GM23338 (cell line): ENCODE data around the gene CPE. TPM values are rescaled to one million over a fixed set of nuclear protein-coding genes. Genes with fewer than 3 reads are reported as not detected.
"Not testable (repeated sequence)": the region's sequence is repeated elsewhere in the genome, so short reads cannot be mapped to it uniquely, and the experiment has no call there.

Experiments
- ATAC-seq: fragments of 200-7000 bp; cut with Tn5 transposase; 3 replicates; pipeline ENCODE4 v1.9.1; 2020
- DNase-seq: peaks from one replicate; pipeline ENCODE4 v3.0.0-alpha.2; 2015; ENCODE audit warnings: low spot score
- H2AFZ ChIP-seq: fragments of 200-600 bp; sonication (generic); 2 replicates; pipeline ENCODE4 v1.8.0; 2016; ENCODE audit warnings: antibody characterized with exemption, mild to moderate bottlenecking, moderate library complexity
- H3F3A ChIP-seq: fragments of 200-600 bp; sonication (generic); replicated peaks from 2 replicates; pipeline ENCODE4 v1.8.0; 2017; ENCODE audit warnings: antibody characterized with exemption, mixed run types, low read depth
- H3K27ac ChIP-seq: fragments of 200-600 bp; sonication (generic); 2 replicates; pipeline ENCODE4 v1.6.1; 2016; ENCODE audit warnings: low read depth
- H3K27me3 ChIP-seq: fragments of 200-600 bp; sonication (generic); 2 replicates; pipeline ENCODE4 v1.8.0; 2016; ENCODE audit warnings: mild to moderate bottlenecking, mixed run types, moderate library complexity; ENCODE audit not compliant: insufficient read depth
- H3K36me3 ChIP-seq: fragments of 200-600 bp; sonication (generic); 2 replicates; pipeline ENCODE4 v1.8.0; 2016; ENCODE audit warnings: mild to moderate bottlenecking; ENCODE audit not compliant: insufficient read depth
- H3K4me1 ChIP-seq: fragments of 200-600 bp; sonication (generic); 2 replicates; pipeline ENCODE4 v1.8.0; 2016; ENCODE audit warnings: mild to moderate bottlenecking, moderate library complexity; ENCODE audit not compliant: insufficient read depth
- H3K4me2 ChIP-seq: fragments of 200-600 bp; sonication (generic); 2 replicates; pipeline ENCODE4 v1.7.1; 2017; ENCODE audit warnings: mixed run types
- H3K4me3 ChIP-seq: fragments of 200-600 bp; sonication (generic); 2 replicates; pipeline ENCODE4 v1.6.1; 2016; ENCODE audit warnings: mixed run types
- H3K79me2 ChIP-seq: fragments of 200-600 bp; sonication (generic); replicated peaks from 2 replicates; pipeline ENCODE4 v1.8.0; 2017; ENCODE audit warnings: mild to moderate bottlenecking; ENCODE audit not compliant: insufficient read depth
- H3K9me2 ChIP-seq: fragments of 200-600 bp; sonication (generic); 2 replicates; pipeline ENCODE4 v1.8.0; 2017; ENCODE audit not compliant: insufficient read depth
- H4K20me1 ChIP-seq: fragments of 200-600 bp; sonication (generic); replicated peaks from 2 replicates; pipeline ENCODE4 v1.8.0; 2017; ENCODE audit warnings: mild to moderate bottlenecking; ENCODE audit not compliant: insufficient read depth
- H3K27ac Mint-ChIP-seq: 2 replicates; pipeline ENCODE4 v1.8.0; 2020; ENCODE audit warnings: inconsistent platforms, mild to moderate bottlenecking, moderate library complexity, mixed read lengths
- H3K27me3 Mint-ChIP-seq: 3 replicates; pipeline ENCODE4 v1.8.0; 2022; ENCODE audit warnings: low read depth, mild to moderate bottlenecking, moderate library complexity, mixed read lengths, inconsistent platforms; ENCODE audit not compliant: insufficient read depth, poor library complexity
- H3K36me3 Mint-ChIP-seq: 3 replicates; pipeline ENCODE4 v1.8.0; 2021; ENCODE audit warnings: low read depth, mild to moderate bottlenecking, inconsistent platforms, moderate library complexity, mixed read lengths
- H3K4me1 Mint-ChIP-seq: 3 replicates; pipeline ENCODE4 v1.8.0; 2020; ENCODE audit warnings: mild to moderate bottlenecking, inconsistent platforms, mixed read lengths
- H3K4me3 Mint-ChIP-seq: 3 replicates; pipeline ENCODE4 v1.8.0; 2021; ENCODE audit warnings: moderate library complexity, mild to moderate bottlenecking, inconsistent platforms, mixed read lengths
- H3K9me3 Mint-ChIP-seq: 3 replicates; pipeline ENCODE4 v1.8.0; 2020; ENCODE audit warnings: moderate library complexity, mild to moderate bottlenecking, inconsistent platforms, mixed read lengths
- CREB1 ChIP-seq: fragments of 250-450 bp; sonication (Bioruptor Pico); IDR thresholded peaks from 2 replicates; pipeline ENCODE4 v1.5.0; 2020; ENCODE audit warnings: low read depth, mild to moderate bottlenecking, moderate library complexity
- JUNB ChIP-seq: IDR thresholded peaks from one replicate; pipeline ENCODE4 v1.6.1; 2016; ENCODE audit warnings: antibody characterized with exemption; ENCODE audit not compliant: unreplicated experiment
- POLR2AphosphoS5 ChIP-seq: IDR thresholded peaks from 2 replicates; pipeline ENCODE4 v1.6.1; 2016; ENCODE audit warnings: antibody characterized with exemption, low read depth
- STAT1 ChIP-seq: IDR thresholded peaks from one replicate; pipeline ENCODE4 v1.6.1; 2016; ENCODE audit warnings: antibody characterized with exemption; ENCODE audit not compliant: unreplicated experiment
- ZNF114 ChIP-seq: fragments of 250-450 bp; sonication (Bioruptor Pico); IDR thresholded peaks from 2 replicates; pipeline ENCODE4 v1.5.0; 2020; ENCODE audit warnings: mild to moderate bottlenecking, moderate library complexity
- ZNF331 ChIP-seq: fragments of 250-450 bp; sonication (Bioruptor Pico); IDR thresholded peaks from 2 replicates; pipeline ENCODE4 v1.5.0; 2020; ENCODE audit warnings: low read depth, mild to moderate bottlenecking, moderate library complexity
- polyA plus RNA-seq: library from polyadenylated mRNA; unstranded; fragments of >200 nt; fragmentation: Nextera tagmentation; extraction: Ambion mirVana; gene quantifications from 2 replicates; pipeline ENCODE4 v1.2.1, GENCODE V29; 2016
- total RNA-seq: library from RNA; depleted of rRNA; stranded (reverse); fragments of >200 nt; shearing (Covaris generic); gene quantifications from 2 replicates; pipeline ENCODE4 v1.2.3, GENCODE V29; 2014
- TF ChIP-seq, protein P1 (sequence below): IDR thresholded peaks from 2 replicates; pipeline ENCODE4 v1.6.1; 2016; ENCODE audit warnings: antibody characterized with exemption
- TF ChIP-seq, protein P2 (sequence below): IDR thresholded peaks from one replicate; pipeline ENCODE4 v1.6.1; 2018; ENCODE audit warnings: antibody characterized with exemption; ENCODE audit not compliant: unreplicated experiment
- TF ChIP-seq, protein P3 (sequence below), 2 experiments: fragments of 200-600 bp in 1 of 2; sonication (generic) in 1 of 2; conservative IDR thresholded peaks; 2 replicates each; pipeline versions ENCODE4 v1.5.1 to v1.6.1; 2016 to 2017; ENCODE audit warnings: antibody characterized with exemption in 2 of 2, low read depth in 2 of 2, mild to moderate bottlenecking in 2 of 2, moderate library complexity in 1 of 2

CPE gene
- total and polyA plus RNA-seq, 2 experiments from 2014 or later: 10.3 to 16.5 TPM

DNA sequence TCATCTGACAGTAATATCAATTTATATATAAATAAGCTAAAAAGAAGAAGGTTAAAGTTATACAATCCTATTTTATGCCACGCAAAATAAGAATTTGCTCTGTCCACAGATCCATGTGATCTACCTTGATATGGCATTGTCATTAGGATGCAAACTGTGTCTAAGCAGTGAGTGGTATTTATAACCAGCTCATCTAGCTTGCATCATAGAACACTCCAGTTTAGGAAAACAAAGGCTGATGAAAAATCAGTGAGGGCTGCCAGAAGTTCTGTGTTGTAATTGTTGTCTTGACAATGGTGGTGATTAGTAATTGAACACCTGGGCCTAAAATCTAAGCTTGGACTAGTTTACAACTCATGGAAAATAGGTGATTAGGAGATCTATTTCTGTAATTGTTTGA, 111.0 kb downstream of the CPE start:
- no peaks in the 10 kb centered on the region for H3K9me2 ChIP-seq
- no peaks in the 10 kb centered on the region for H3F3A ChIP-seq
- H3K36me3 ChIP-seq: no peaks in the 10 kb centered on the region
- H2AFZ ChIP-seq: 0 out of 2 replicates have a peak overlapping the region, but pooled peaks have one; percentile 26
- H3K36me3 Mint-ChIP-seq: no peaks in the 10 kb centered on the region
- peaks cover 23% of the 10 kb centered on the region for H3K4me1 Mint-ChIP-seq
- H3K9me3 Mint-ChIP-seq: no peaks in the 10 kb centered on the region
- no peaks in the 10 kb centered on the region for H3K27me3 ChIP-seq
- peaks cover 2% of the 10 kb centered on the region for H3K27me3 Mint-ChIP-seq
- H3K27ac Mint-ChIP-seq: no peak overlapping the region
- H4K20me1 ChIP-seq: no peaks in the 10 kb centered on the region
- H3K4me3 ChIP-seq: no peak overlapping the region
- H3K27ac ChIP-seq: no peak overlapping the region
- DNase-seq: no peak
- TF ChIP-seq, protein P1, sequence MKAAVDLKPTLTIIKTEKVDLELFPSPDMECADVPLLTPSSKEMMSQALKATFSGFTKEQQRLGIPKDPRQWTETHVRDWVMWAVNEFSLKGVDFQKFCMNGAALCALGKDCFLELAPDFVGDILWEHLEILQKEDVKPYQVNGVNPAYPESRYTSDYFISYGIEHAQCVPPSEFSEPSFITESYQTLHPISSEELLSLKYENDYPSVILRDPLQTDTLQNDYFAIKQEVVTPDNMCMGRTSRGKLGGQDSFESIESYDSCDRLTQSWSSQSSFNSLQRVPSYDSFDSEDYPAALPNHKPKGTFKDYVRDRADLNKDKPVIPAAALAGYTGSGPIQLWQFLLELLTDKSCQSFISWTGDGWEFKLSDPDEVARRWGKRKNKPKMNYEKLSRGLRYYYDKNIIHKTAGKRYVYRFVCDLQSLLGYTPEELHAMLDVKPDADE: no peak
- TF ChIP-seq ZNF114 (CRISPR knock-in tag) (no peak), STAT1 (no peak), JUNB (no peak), CREB1 (CRISPR knock-in tag) (no peak), ZNF331 (CRISPR knock-in tag) (no peak), POLR2AphosphoS5 (no peak)
- TF ChIP-seq, protein P2, sequence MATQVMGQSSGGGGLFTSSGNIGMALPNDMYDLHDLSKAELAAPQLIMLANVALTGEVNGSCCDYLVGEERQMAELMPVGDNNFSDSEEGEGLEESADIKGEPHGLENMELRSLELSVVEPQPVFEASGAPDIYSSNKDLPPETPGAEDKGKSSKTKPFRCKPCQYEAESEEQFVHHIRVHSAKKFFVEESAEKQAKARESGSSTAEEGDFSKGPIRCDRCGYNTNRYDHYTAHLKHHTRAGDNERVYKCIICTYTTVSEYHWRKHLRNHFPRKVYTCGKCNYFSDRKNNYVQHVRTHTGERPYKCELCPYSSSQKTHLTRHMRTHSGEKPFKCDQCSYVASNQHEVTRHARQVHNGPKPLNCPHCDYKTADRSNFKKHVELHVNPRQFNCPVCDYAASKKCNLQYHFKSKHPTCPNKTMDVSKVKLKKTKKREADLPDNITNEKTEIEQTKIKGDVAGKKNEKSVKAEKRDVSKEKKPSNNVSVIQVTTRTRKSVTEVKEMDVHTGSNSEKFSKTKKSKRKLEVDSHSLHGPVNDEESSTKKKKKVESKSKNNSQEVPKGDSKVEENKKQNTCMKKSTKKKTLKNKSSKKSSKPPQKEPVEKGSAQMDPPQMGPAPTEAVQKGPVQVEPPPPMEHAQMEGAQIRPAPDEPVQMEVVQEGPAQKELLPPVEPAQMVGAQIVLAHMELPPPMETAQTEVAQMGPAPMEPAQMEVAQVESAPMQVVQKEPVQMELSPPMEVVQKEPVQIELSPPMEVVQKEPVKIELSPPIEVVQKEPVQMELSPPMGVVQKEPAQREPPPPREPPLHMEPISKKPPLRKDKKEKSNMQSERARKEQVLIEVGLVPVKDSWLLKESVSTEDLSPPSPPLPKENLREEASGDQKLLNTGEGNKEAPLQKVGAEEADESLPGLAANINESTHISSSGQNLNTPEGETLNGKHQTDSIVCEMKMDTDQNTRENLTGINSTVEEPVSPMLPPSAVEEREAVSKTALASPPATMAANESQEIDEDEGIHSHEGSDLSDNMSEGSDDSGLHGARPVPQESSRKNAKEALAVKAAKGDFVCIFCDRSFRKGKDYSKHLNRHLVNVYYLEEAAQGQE: no peak
- TF ChIP-seq, protein P3, sequence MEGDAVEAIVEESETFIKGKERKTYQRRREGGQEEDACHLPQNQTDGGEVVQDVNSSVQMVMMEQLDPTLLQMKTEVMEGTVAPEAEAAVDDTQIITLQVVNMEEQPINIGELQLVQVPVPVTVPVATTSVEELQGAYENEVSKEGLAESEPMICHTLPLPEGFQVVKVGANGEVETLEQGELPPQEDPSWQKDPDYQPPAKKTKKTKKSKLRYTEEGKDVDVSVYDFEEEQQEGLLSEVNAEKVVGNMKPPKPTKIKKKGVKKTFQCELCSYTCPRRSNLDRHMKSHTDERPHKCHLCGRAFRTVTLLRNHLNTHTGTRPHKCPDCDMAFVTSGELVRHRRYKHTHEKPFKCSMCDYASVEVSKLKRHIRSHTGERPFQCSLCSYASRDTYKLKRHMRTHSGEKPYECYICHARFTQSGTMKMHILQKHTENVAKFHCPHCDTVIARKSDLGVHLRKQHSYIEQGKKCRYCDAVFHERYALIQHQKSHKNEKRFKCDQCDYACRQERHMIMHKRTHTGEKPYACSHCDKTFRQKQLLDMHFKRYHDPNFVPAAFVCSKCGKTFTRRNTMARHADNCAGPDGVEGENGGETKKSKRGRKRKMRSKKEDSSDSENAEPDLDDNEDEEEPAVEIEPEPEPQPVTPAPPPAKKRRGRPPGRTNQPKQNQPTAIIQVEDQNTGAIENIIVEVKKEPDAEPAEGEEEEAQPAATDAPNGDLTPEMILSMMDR (conservative IDR thresholded peaks at IDR 0.05; ENCODE audit: low read depth in 2 of 2): no peak
- no peak overlapping the region for H3K4me3 Mint-ChIP-seq
- no peak for ATAC-seq
- H3K79me2 ChIP-seq: no peaks in the 10 kb centered on the region
- H3K4me1 ChIP-seq: no peaks in the 10 kb centered on the region; the same call in 1 of the 2 replicates
- H3K4me2 ChIP-seq: no peak overlapping the region

DNA sequence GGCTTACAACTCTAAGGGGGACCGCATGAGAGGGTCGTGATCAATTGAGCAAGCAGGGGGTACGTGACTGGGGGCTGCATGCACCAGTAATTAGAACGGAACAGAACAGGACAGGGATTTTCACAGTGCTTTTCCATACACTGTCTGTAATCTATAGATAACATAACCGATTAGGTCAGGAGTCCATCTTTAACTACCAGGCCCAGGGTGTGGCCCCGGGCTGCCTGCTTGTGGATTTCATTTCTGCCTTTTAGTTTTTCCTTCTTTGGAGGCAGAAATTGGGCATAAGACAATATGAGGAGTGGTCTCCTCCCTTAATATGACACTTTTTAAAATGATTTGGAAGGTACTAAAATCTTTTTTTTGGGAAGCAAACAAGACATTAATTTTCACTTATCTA, 113.8 kb downstream of the CPE start:
- not testable (repeated sequence) for H3K9me2 ChIP-seq, H3K27me3 Mint-ChIP-seq, H3K27ac ChIP-seq, H3K27ac Mint-ChIP-seq, H3K9me3 Mint-ChIP-seq, H2AFZ ChIP-seq, H3K4me3 Mint-ChIP-seq, H3K4me3 ChIP-seq, H3F3A ChIP-seq, ATAC-seq, H3K36me3 ChIP-seq, H3K4me2 ChIP-seq, H3K4me1 ChIP-seq, H3K36me3 Mint-ChIP-seq, H3K79me2 ChIP-seq, H4K20me1 ChIP-seq, DNase-seq, H3K27me3 ChIP-seq
- peaks cover 14% of the 10 kb centered on the region for H3K4me1 Mint-ChIP-seq
